DND-41 (cell line): ENCODE results near the gene IKZF5.

Experiments
- EZH2 ChIP-seq: IDR thresholded peaks from 3 replicates; pipeline ENCODE4 v1.6.1; 2012; ENCODE audit warnings: borderline replicate concordance, low read depth, mild to moderate bottlenecking, moderate library complexity, low read length, inconsistent platforms; ENCODE audit not compliant: severe bottlenecking
- TF ChIP-seq, protein P1 (sequence below): IDR thresholded peaks from 2 replicates; pipeline ENCODE4 v1.5.1; 2012; ENCODE audit warnings: borderline replicate concordance, low read length, moderate library complexity, mild to moderate bottlenecking; ENCODE audit not compliant: poor library complexity, severe bottlenecking; ENCODE audit errors: extremely low read depth

DNA sequence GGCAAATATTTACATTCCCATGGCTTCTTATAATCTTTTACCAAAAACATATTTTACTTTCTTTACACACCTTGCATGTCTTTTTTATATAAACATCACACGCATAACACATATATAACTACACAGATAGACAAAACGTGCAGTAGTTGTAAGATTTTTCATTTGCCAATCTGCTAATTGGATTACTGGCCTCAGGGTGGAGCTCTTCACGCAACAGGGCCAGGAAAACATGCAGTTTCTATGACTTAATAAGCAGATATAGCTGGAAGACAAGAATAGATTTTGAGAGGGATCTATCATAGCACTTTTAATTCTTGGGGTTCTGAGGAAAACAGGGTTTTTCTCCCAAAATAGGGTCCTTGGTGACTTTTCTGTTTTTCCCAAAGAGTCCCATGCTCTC is 12.9 kb upstream of the IKZF5 start:
- TF ChIP-seq, protein P1, sequence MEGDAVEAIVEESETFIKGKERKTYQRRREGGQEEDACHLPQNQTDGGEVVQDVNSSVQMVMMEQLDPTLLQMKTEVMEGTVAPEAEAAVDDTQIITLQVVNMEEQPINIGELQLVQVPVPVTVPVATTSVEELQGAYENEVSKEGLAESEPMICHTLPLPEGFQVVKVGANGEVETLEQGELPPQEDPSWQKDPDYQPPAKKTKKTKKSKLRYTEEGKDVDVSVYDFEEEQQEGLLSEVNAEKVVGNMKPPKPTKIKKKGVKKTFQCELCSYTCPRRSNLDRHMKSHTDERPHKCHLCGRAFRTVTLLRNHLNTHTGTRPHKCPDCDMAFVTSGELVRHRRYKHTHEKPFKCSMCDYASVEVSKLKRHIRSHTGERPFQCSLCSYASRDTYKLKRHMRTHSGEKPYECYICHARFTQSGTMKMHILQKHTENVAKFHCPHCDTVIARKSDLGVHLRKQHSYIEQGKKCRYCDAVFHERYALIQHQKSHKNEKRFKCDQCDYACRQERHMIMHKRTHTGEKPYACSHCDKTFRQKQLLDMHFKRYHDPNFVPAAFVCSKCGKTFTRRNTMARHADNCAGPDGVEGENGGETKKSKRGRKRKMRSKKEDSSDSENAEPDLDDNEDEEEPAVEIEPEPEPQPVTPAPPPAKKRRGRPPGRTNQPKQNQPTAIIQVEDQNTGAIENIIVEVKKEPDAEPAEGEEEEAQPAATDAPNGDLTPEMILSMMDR: peak; percentile 56
- no peak for TF ChIP-seq EZH2
